Midbrain (tissue), 1 donor: ENCODE results near the gene WBP4.
"Not testable (repeated sequence)": the region's sequence is repeated elsewhere in the genome, so short reads cannot be mapped to it uniquely, and the experiment has no call there.

Experiments used
- DNase-seq: peaks from one replicate; lab custom pipeline; 2025; lab: John Stamatoyannopoulos, UW

Gene WBP4

DNA sequence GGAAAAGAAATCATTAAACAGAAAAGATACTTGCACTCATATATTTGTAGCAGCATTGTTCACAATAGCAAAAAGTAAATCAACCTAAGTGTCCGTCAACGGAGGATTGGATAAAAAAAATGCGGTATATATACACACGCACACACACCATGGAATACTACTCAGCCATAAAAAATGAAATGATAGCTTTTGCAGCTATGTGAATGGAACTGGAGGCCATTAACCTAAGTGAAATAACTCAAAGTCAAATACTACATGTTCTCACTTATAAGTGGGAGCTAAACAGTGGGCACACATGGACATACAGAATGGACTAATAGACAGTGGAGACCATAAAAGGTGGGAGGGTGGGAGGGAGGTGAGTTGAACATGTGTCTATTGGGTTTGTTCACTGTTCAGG lies 18.4 kb downstream of the WBP4 start:
- DNase-seq: no peak

GRCh38 chr13:41085961-41086585 lies 24.8 kb downstream of the WBP4 start:
- DNase-seq: no peak

DNA sequence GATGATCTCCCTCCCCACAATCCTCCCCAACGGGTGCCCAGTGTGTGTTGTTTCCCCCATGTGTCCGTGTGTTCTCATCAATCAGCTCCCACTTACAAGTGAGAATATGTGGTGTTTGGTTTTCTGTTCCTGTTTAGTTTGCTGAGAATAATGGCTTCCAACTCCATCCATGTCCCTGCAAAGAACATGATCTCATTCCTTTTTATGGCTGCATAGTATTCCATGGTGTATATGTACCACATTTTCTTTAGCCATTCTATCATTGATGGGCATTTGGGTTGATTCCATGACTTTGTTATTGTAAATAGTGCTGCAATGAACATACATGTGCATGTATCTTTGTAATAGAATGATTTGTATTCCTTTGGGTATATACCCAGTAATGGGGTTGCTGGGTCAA lies 34.4 kb downstream of the WBP4 start:
- DNase-seq: not testable (repeated sequence)

DNA sequence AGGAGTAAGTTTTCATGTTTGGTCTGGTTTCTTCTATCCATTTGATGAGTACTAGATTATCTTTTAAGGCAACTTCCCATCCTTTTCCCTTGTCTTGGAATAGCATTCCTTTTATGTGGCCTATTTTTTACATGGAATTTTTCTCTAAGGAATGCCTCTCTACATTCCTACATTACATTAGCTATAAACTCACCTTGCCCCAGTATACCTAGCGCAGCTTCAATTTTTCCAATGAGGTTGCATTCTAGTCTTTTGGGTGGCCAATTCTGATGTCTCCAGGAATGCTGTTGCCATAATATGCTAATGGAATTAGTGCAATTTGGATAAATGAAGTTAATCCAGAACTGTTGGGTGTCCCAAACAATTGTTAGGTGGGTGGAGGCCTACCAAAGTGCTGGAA lies 37.5 kb downstream of the WBP4 start:
- DNase-seq: no peak

- DNase-seq: no peak
Observed at GRCh38 chr13:41099986-41100385, 38.7 kb downstream of the WBP4 start.

DNA sequence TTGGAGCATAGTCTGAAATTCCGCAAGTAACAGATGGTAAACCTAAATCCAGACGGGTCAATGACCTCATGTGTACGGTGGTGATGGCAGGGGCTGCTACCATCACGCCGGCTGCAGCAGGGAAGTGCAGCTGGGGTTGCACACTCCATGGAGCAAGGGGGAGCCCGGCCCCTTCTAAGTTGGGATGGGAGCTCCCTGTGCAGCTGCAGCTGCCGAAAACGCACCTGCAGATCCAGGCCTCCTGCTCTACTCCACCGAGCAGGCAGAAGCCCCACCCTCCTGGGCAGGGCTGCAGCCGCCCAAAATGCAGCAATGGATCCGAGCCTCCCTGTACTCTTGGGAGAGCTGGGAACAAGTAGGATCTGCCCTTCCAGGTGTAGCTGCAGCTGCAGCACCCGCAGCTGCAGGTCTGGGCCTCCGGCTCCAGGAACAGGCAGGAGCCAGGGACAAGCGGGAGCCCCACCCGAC lies 45.8 kb downstream of the WBP4 start:
- DNase-seq: no peak

- DNase-seq: no peak
Observed at GRCh38 chr13:41107584-41108014, 46.3 kb downstream of the WBP4 start.

- no peak for DNase-seq
Observed at GRCh38 chr13:41111454-41111853, 50.1 kb downstream of the WBP4 start.

GRCh38 chr13:41117869-41118268 lies 56.6 kb downstream of the WBP4 start:
- no peak for DNase-seq

DNA sequence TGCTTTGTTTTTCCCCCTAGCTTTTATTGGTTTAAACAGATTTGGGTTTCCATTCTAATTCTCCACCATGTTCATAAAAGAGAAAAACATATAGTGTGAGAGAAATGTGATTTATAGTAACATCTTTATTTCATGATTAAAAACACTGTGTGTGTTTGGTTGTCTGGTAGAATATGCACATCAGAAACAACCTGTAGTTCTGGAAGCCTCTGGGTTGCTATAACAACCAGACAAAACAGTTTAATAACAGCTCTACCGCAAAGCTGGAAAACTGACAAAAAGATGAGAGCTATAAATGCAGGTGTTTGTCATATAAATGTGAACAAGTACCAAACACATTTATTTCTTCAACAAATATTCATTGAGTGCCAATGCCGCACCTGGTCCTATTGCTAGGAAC lies 61.5 kb downstream of the WBP4 start:
- DNase-seq: no peak

- DNase-seq: no peak
Observed at GRCh38 chr13:41127701-41128100, 66.4 kb downstream of the WBP4 start.

DNA sequence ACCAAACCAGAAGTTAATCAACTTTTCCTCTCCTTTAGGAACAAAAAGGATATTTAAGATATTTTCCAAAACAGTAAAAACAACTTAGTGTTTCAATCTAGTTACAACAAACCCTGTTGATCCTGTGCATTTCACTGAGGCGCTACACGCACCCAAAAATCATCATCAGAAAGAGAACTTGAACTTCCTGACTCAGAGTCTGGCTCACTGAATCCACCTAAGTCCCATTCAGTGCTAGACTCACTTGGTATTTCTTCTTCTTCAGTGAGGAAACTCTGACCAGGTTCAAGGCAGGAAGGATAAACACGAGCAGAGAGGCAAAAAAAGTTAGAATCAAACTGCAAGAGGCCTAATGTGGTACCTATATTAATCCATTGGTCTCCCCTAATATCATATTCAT lies 69.0 kb downstream of the WBP4 start:
- DNase-seq: no peak

- not testable (repeated sequence) for DNase-seq
Observed at GRCh38 chr13:41131189-41131588, 69.9 kb downstream of the WBP4 start.

DNA sequence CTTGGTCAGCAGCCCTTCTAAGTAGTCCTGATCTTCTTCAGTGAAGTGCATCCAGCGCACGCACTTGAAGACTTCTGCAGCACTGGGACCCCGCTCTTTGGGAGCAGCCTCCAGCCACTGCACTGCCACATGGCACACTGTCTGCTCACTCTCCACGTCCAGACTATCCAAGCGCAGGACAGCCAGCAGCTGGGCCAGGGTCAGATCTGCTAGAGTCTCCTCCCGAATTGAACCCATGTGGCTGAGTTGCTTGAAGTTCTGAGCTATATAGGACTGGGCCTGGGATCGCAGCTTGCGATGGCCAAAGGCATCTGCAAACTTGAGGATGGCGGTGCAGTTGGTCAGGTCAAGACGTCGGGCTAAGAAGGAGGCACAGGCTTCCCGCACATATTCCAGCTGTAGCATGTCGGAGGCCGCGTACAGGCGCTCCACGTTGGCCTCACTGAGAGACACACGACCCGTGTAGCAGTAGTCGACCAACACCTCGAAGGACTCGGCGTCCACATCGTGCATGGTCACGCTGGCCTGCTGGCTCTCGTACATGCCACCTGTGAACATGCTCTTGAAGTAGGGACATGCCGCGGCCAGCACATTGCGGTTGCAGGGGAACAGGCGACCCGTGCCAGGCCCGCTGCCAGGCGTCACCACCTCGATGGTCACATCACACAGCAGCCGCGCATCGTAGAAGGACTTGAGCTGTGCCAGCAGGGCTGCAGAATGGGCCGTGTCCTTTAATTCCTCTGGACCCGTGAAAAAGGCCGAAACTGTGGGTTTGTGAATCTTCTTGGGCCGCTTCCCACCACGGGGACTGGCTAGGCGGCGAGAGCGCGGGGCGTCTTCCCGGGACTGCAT lies 70.6 kb downstream of the WBP4 start:
- DNase-seq: not testable (repeated sequence)

DNA sequence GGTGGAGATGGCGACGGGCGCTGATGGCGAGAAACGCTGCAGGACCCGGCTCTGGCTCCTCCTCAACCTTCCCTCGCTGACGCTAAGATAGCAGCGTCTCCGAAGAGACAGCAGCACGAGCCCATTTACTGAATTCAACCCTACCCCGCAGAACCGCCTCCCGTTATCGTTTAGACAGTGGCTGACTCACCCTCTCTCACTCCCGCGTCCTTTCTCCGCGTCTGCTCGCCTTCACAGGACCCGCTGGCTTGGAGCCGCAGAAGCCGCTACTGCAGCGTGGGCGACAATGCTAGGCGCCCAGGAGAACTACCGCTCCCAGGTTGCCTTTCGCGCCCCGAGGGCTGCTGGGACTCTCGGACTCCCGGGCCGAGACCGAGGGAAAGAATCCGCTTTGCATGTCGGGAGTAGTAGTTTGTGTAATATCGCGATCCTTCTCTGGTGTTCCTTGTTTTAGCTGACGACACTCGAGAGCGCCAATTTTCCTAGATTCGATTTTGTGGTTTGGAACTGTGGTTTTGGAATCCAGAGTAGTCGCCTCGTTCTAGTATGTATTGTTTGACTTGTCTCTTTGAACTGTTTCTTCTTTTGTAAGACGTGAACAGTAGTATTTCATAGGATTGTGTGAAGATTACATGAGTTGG lies 71.3 kb downstream of the WBP4 start, which contains the start of gene KBTBD6:
KBTBD6 (minus strand) TSS at position 291 of the 641 bp plus-strand sequence. CDS start 291 bp downstream, outside the sequence.
- peak; percentile 99 for DNase-seq
